Measurements from ENCODE around the gene FOXO3.
A peak's percentile ranks its signal among the peaks of the same experiment; 100 is the strongest.
"Not testable (repeated sequence)": the region's sequence is repeated elsewhere in the genome, so short reads cannot be mapped to it uniquely, and the experiment has no call there.

FOXO3 gene

GRCh38 chr6:108560463-108561308, at the start of gene FOXO3:
FOXO3 (plus strand) TSS chr6:108560917; CDS start chr6:108561209, 292 bp downstream.
- peak in 2 of 3 experiments; percentile 28 to 64 for DNase-seq (ENCODE audit: low read depth in 3 of 3)

DNA sequence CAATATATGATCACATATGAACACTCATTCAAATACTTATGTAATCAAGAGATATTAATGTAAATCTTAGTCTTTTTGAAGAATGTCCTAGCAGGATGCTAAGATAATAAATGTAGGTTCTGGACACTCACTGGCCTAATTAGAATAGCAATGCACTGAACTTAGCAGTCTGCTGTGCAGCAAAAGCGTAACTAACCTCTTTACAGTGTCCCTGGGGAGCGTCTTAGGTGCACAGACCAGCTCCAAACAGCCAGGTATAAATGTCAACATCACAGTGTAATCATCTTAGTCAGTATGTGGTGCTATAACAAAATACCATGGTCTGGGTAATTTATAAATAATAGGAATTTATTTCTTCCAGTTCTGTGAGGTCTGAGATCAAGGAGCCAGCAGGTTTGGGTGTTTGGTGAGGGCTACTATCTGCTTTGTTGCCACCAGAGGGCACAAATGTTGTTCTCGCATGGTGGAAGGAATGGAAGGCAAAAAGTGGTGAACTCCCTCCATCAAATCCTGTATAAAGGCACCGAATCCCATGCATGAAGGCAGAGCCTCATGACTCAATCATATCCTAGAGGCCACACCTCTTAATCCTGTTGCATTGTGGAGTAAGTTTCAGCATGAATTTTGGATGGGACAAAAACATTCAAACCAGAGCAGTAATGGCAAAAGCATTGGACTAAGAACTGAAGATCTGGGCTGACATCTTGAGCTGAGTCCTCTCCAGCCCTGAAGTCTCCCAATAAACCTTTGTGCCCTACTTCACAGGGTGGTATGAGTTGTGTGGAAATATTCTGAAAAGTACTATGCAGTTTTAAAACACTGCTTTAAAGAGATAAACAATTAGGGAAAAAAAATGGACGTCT, 41.8 kb upstream of the FOXO3 start:
- DNase-seq (ENCODE audit: low read depth in 3 of 3) = no peak

DNA sequence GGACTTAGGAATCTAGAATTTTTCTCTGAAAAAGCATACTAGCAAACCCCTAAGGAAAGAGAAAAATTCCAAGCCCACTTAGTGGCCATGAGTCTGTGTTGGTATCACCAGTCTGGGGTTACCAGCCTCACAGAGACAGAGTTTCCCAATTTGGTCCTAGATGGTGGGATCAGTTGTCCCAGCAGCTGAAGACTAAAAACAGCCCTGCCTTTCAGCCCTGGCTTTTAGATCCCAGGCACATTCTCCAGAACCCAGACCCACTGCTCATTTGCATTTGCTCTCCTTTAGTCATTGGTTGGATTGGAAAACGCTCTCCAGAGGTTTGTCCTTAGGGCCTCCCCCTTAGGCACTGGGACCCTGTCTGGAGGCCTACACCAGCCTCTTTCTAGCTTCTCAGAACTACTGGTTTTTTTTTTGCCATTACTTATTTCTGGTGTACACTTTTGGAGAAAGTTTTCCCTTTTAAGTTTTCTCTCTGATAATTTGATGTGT, 39.1 kb upstream of the FOXO3 start:
- no peak for DNase-seq (ENCODE audit: low read depth in 3 of 3)

GRCh38 chr6:108523697-108524096, 37.0 kb upstream of the FOXO3 start:
- no peak for DNase-seq (ENCODE audit: low read depth in 3 of 3)

GRCh38 chr6:108524528-108525248, 36.0 kb upstream of the FOXO3 start:
- DNase-seq (ENCODE audit: low read depth in 3 of 3) = no peak

DNA sequence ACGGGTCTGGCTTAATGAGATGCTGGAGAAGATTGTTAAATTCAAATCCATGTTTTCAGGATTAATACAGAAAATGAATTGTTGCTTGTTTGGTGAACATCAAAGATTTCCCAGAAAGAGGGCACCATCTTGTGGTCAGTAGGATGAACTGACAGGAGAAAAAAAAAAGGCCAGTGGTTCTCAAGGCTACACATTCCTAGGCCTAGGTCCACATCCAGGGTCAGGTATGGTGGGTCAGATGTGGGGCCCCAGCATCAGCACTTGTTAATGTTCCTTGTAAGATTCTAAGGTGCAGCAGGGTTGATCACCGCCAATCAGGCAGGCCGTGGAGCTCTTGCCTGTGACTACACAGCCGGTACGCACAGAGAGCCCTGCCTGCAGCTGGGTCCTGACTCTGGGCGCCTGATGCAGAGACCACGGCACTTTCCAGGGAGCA, 34.0 kb upstream of the FOXO3 start:
- no peak for DNase-seq (ENCODE audit: low read depth in 3 of 3)

DNA sequence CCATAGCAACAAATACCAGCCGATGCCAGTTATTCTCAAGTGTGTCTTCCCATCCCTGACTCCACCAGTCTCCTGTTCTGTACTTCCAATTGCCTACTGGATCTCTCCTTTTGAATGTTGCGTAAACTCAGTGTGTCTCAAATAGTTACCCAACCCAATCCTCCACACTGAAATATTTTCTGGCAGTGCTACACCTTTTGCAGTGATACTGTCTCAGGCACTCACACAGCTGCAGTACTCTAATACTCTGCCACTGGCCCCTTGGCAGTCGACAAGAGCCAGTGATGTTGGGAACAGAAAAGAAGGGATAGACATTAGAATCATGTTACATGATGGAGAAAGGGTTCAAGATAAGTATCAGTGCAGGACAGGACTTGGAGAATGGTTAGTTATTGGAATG, 31.8 kb upstream of the FOXO3 start:
- DNase-seq (ENCODE audit: low read depth in 3 of 3) = no peak

GRCh38 chr6:108531332-108531731, 29.4 kb upstream of the FOXO3 start:
- DNase-seq (ENCODE audit: low read depth in 3 of 3) = no peak

- no peak for DNase-seq (ENCODE audit: low read depth in 3 of 3)
Measured at GRCh38 chr6:108535114-108535742, 25.5 kb upstream of the FOXO3 start.

DNA sequence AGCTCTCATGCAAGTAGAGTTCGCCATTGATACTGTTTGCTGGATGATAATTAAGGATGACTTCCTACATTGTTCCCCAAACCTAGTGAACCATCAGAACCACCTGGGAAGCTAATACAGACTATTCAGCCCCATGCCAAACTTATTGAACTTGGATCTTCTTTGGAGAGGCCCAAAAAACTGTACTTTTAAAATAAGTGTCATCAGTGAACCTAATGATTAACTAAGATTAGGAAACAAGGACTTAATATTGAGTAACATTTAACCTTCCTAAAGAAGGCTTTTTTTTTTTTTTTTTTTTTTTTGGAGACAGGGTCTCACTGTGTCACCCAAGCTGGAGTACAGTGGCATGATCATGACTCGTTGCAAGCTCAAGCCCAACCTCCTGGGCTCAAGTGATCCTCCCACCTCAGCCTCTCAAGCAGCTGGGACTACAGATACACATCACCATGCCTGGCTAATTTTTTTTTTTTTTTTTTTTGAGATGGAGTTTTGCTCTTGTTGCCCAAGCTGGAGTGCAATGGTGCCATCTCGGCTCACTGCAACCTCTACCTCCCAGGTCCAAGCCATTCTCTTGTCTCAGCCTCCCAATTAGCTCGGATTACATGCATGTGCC, 24.7 kb upstream of the FOXO3 start:
- DNase-seq (ENCODE audit: low read depth in 3 of 3) = not testable (repeated sequence)

GRCh38 chr6:108541843-108542759, 18.6 kb upstream of the FOXO3 start:
- DNase-seq (ENCODE audit: low read depth in 3 of 3) = peak; percentile 49 to 50 (median 50)

GRCh38 chr6:108543175-108543940, 17.4 kb upstream of the FOXO3 start:
- no peak for DNase-seq (ENCODE audit: low read depth in 3 of 3)

DNA sequence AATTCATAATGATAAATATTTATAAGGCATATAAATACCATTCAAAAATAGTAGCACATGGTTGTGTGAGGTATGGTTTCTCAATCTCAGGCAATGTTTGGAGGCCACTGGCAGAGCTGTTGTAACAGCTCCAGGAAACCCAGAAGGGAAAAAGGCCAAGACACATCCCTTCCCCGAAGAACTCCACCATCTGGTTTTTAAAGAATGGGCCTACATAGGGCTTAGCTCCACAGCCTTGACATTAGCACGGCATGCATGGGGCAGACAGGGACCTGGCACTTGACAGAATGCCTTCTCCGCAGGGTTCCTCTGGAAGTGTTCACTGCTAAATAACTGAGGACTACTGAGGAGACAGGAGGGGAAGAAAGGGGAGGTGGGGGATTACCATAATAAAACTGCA, 16.1 kb upstream of the FOXO3 start:
- no peak for DNase-seq (ENCODE audit: low read depth in 3 of 3)

GRCh38 chr6:108546079-108547049, 14.4 kb upstream of the FOXO3 start:
- no peak for DNase-seq (ENCODE audit: low read depth in 3 of 3)

GRCh38 chr6:108549241-108549640, 11.5 kb upstream of the FOXO3 start:
- no peak for DNase-seq (ENCODE audit: low read depth in 3 of 3)

DNA sequence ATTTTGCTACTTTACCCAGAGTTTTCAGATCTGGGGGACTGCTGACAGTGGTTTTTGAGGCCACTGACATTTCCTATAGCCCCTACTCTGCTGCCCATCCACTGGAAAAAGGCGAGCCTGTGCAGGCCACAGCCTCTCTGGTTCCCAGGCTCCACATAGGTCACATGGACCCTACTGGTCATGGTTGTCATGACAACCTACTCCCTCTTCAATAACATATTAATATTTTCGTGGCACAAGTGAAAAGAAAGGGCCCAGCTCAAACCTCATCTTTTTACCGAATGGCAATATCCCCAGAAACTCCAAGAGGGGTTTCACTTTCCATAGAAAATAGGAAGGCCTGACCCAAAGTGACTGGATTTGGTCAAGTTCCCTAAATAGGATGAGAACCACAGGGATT, 11.0 kb upstream of the FOXO3 start:
- DNase-seq (ENCODE audit: low read depth in 3 of 3) = no peak

- DNase-seq (ENCODE audit: low read depth in 3 of 3) = no peak
Measured at GRCh38 chr6:108550256-108550655, 10.5 kb upstream of the FOXO3 start.

Data from stimulated activated CD4-positive, alpha-beta T cell treated with anti-CD3 and anti-CD28 coated beads, TNF-alpha, amount 100 ng/mL, for 24 hours (primary cell).